Stimulated activated effector memory CD8-positive, alpha-beta T cell treated with anti-CD3 and anti-CD28 coated beads, Interleukin-12 subunit alpha, Interleukin-12 subunit beta, amount 100 ng/mL, for 72 hours (primary cell): ENCODE measurements around the gene IFIT2.
A peak's percentile ranks its signal among the peaks of the same experiment; 100 is the strongest.

Experiments used
- ATAC-seq: fragments of 150-1000 bp; cut with Tn5 transposase; 2 replicates; pipeline ENCODE4 v1.10.0; 2021
- DNase-seq, 2 donors: peaks; one replicate each; pipeline ENCODE4 v3.0.0; 2021 to 2022; ENCODE audit warnings: low spot score in 2 of 2
- H3K27ac Mint-ChIP-seq: one replicate; pipeline ENCODE4 v1.8.0; 2022; ENCODE audit warnings: mild to moderate bottlenecking, mixed read lengths
- H3K36me3 Mint-ChIP-seq: one replicate; pipeline ENCODE4 v1.8.0; 2022; ENCODE audit warnings: mild to moderate bottlenecking, mixed read lengths
- H3K4me1 Mint-ChIP-seq: one replicate; pipeline ENCODE4 v1.8.0; 2022; ENCODE audit warnings: mixed read lengths
- H3K4me3 Mint-ChIP-seq: one replicate; pipeline ENCODE4 v1.8.0; 2022; ENCODE audit warnings: mild to moderate bottlenecking, mixed read lengths
- H3K9me3 Mint-ChIP-seq: one replicate; pipeline ENCODE4 v1.8.0; 2022; ENCODE audit warnings: mixed read lengths

Gene IFIT2

DNA sequence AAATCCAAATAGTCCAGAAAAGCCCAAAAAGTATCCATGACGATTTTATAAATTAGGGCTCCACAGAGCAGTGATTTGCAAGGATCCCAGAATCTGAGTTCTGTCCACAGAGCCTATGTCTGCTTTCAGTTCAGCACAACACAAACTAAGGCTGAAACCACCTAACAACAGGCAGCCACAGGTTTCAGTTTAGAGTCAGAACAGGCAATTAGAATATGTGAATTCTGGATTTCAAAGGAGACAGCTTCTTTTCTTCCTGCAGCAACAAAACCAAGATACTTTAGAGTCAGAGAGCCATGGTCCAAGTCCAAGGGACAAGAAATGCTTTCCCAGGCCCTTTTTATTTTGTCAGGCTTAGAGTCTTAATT is 49.5 kb downstream of the IFIT2 start:
- Mint-ChIP-seq H3K27ac (no peak overlapping the region), H3K36me3 (no peaks in the 10 kb centered on the region), H3K4me1 (peaks cover 28% of the 10 kb centered on the region), H3K4me3 (no peak overlapping the region), H3K9me3 (peaks cover 3% of the 10 kb centered on the region)
- DNase-seq (no peak), ATAC-seq (peak; percentile 88)

DNA sequence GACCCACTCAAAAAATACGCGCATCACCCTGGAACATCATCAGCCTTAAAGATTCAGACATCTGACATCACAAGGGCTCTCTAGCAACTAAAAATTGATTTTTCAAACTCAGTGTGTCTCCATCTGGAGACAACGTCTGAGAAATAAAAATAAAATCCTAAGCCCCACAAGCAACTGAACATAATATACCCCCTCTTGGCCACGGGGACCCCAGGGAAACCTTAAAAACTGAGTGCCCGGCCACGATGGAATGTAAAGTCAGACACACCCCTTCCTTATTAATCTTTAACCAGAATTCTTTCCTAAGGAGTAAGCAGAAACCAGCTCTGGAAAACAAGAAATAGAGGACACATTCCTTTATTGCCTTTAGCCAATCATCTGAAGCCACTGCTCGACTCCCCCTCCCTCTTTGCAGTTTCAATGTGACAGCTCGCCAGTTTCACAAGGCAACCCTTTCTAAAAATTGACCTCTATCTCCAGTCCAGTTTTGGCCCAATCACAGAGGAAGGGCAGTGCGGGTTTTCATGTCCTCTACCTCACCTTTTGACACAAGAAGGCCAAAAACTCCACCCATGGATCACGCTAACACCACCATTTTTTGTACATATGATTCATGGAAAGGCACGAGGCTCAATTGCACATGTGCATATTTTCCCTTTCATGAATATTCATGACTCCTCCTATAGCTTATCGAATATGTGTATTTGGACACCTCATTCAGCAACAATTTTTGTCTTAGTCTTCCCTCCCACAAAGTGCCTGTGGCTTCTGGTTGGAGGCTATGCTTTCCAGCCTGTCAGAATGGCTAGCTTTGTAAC is 50.1 kb downstream of the IFIT2 start:
- ATAC-seq (no peak), DNase-seq (no peak)
- Mint-ChIP-seq H3K4me1 (peaks cover 28% of the 10 kb centered on the region), H3K36me3 (no peaks in the 10 kb centered on the region), H3K9me3 (peaks cover 3% of the 10 kb centered on the region), H3K27ac (peak overlapping the region; percentile 9), H3K4me3 (no peak overlapping the region)

DNA sequence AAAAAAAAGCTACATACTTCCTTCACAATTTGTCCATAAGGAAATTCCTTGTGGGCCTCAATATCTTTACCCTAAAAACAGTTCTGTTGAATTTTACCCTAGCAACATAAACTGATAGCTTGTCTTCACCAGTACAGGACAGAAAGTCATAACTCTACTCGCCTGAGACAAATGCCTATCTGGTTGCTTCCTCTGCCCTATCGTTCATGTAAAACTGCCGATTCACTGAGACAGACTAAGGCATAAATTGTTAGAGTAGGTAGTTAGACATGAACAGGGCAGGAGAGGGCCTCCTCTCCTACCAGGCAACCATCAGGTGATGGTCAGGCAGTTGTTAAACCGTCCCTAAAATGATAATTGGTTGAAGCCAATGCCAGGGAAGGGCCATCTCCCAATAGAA is 51.0 kb downstream of the IFIT2 start:
- DNase-seq (no peak), ATAC-seq (no peak)
- no peaks in the 10 kb centered on the region for H3K36me3 Mint-ChIP-seq
- H3K4me3 Mint-ChIP-seq: no peak overlapping the region
- no peak overlapping the region for H3K27ac Mint-ChIP-seq
- peaks cover 3% of the 10 kb centered on the region for H3K9me3 Mint-ChIP-seq
- peaks cover 28% of the 10 kb centered on the region for H3K4me1 Mint-ChIP-seq

DNA sequence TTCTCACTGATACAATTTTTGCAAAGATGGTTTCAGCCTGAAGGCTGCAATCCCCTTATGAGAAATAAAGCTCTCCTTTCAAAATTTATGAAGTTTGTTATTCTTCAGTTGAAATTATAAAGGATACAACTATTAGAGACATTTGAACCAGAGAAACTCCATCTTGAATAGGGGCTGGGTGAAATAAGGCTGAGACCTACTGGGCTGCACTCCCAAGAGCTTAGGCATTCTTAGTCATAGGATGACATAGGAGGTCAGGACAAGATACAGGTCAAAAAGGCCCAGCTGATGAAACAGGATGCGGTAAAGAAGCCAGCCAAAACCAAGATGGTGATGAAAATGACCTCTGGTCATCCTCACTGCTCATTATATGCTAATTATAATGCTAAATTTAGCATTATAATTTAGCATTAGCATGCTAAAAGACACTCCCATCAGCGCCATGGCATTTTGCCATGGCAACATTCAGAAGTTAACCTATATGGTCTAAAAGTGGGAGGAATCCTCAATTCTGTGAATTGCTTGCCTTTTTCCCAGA is 53.6 kb downstream of the IFIT2 start:
- Mint-ChIP-seq H3K27ac (no peak overlapping the region), H3K36me3 (no peaks in the 10 kb centered on the region), H3K4me3 (no peak overlapping the region), H3K4me1 (peaks cover 26% of the 10 kb centered on the region), H3K9me3 (peaks cover 3% of the 10 kb centered on the region)
- ATAC-seq (peak; percentile 53), DNase-seq (no peak)

DNA sequence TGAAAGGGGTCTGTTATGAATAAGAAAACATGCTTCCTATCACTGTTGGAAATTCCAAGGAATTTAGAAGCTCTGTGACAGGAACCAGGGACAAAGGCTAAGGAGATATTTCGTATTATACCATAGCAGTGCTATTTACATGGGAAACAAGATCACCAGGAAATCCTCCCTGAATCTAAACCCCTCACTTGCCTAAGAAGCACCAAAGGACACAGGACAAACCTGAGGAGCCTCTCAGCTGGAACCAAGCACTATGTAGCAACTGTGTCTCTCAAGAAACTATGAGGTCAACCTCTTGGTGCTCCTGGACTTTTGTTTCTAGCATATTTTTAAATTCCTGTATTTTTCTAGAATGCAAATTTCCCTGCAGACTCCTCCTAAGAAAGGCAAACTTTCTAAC is 55.2 kb downstream of the IFIT2 start:
- no peak for ATAC-seq
- Mint-ChIP-seq H3K9me3 (peaks cover 3% of the 10 kb centered on the region), H3K36me3 (no peaks in the 10 kb centered on the region), H3K27ac (no peak overlapping the region), H3K4me1 (peaks cover 9% of the 10 kb centered on the region), H3K4me3 (no peak overlapping the region)
- no peak for DNase-seq

DNA sequence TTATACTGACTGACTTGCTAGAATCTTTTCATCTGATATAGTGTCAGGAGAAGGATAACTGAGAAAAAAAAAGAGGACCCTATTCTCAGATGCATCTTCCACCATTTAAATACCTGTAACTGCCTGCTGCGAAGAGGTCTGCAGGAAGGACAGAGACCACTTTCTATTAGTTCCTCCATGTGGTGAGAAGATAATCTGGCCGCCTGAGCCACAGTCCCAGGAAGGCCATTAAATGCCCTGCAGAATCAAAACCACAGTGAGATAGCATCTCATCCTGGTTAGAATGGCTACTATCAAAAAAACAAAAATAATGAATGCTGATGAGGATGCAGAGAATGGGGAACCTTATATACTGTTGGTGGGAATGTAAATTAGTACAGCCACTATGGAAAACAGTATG is 56.1 kb downstream of the IFIT2 start:
- H3K9me3 Mint-ChIP-seq: peaks cover 3% of the 10 kb centered on the region
- H3K36me3 Mint-ChIP-seq: no peaks in the 10 kb centered on the region
- peaks cover under 1% of the 10 kb centered on the region for H3K4me1 Mint-ChIP-seq
- no peak overlapping the region for H3K27ac Mint-ChIP-seq
- DNase-seq: no peak
- H3K4me3 Mint-ChIP-seq: no peak overlapping the region
- ATAC-seq: no peak
